Neuronal stem cell (in vitro differentiated cells): Measurements from ENCODE around the gene NIPA2.

Experiments used
- DNase-seq: peaks from one replicate; pipeline ENCODE4 v3.0.0-alpha.2; 2013; ENCODE audit warnings: low spot score
- H2AFZ ChIP-seq: one replicate; pipeline ENCODE4 v1.6.1; 2013; ENCODE audit warnings: mild to moderate bottlenecking, low read length, inconsistent platforms
- H2AK5ac ChIP-seq: 2 replicates; pipeline ENCODE4 v1.6.1; 2013; ENCODE audit warnings: low read depth, mild to moderate bottlenecking, inconsistent platforms, low read length, moderate library complexity, mixed read lengths
- H2BK120ac ChIP-seq: 2 replicates; pipeline ENCODE4 v1.6.1; 2013; ENCODE audit warnings: low read depth, mild to moderate bottlenecking, inconsistent platforms, low read length, moderate library complexity, mixed read lengths
- H2BK12ac ChIP-seq: one replicate; pipeline ENCODE4 v1.6.1; 2013; ENCODE audit warnings: low read length, inconsistent platforms
- H2BK15ac ChIP-seq: 2 replicates; pipeline ENCODE4 v1.6.1; 2013; ENCODE audit warnings: mild to moderate bottlenecking, low read length, inconsistent platforms, mixed read lengths
- H2BK5ac ChIP-seq: one replicate; pipeline ENCODE4 v1.6.1; 2013; ENCODE audit warnings: inconsistent platforms, mild to moderate bottlenecking, low read length, moderate library complexity
- H3K14ac ChIP-seq: one replicate; pipeline ENCODE4 v1.6.1; 2013; ENCODE audit warnings: low read length, inconsistent platforms
- H3K18ac ChIP-seq: 2 replicates; pipeline ENCODE4 v1.6.1; 2013; ENCODE audit warnings: low read length, inconsistent platforms
- H3K23ac ChIP-seq: 2 replicates; pipeline ENCODE4 v1.6.1; 2013; ENCODE audit warnings: low read depth, mild to moderate bottlenecking, mixed read lengths, low read length, inconsistent platforms; ENCODE audit not compliant: poor library complexity
- H3K27ac ChIP-seq: replicated peaks from 3 replicates; pipeline ENCODE4 v1.5.1; 2013; ENCODE audit warnings: low read length, inconsistent platforms
- H3K27me3 ChIP-seq, 3 experiments: 2 replicates each; pipeline ENCODE4 v1.6.1; 2013; ENCODE audit warnings: low read length in 3 of 3, mild to moderate bottlenecking in 2 of 3, inconsistent platforms in 1 of 3, low read depth in 1 of 3, mixed read lengths in 1 of 3, moderate library complexity in 1 of 3; ENCODE audit not compliant: control insufficient read depth in 3 of 3, insufficient read depth in 3 of 3
- H3K36me3 ChIP-seq, 2 donors: replicated peaks in 1 of 2; 2 replicates each; pipeline ENCODE4 v1.6.1; 2013; ENCODE audit warnings: low read length in 2 of 2; ENCODE audit not compliant: control insufficient read depth in 2 of 2, insufficient read depth in 2 of 2
- H3K4ac ChIP-seq: 2 replicates; pipeline ENCODE4 v1.6.1; 2013; ENCODE audit warnings: inconsistent platforms, mild to moderate bottlenecking, low read length, moderate library complexity
- H3K4me1 ChIP-seq, 2 donors: 1 replicate in 1 of 2; 2 replicates in 1 of 2; pipeline ENCODE4 v1.6.1; 2013; ENCODE audit warnings: low read length in 2 of 2, low read depth in 1 of 2; ENCODE audit not compliant: control insufficient read depth in 2 of 2, insufficient read depth in 1 of 2
- H3K4me2 ChIP-seq: one replicate; pipeline ENCODE4 v1.6.1; 2013; ENCODE audit warnings: mild to moderate bottlenecking, low read length, inconsistent platforms; ENCODE audit not compliant: insufficient read depth, poor library complexity, severe bottlenecking
- H3K4me3 ChIP-seq, 2 donors: 2 replicates each; pipeline ENCODE4 v1.5.1; 2013; ENCODE audit warnings: low read length in 2 of 2, mild to moderate bottlenecking in 2 of 2, inconsistent platforms in 1 of 2, moderate library complexity in 1 of 2
- H3K79me1 ChIP-seq: one replicate; pipeline ENCODE4 v1.6.1; 2013; ENCODE audit warnings: low read depth, mild to moderate bottlenecking, inconsistent platforms, low read length, moderate library complexity
- H3K9ac ChIP-seq: one replicate; pipeline ENCODE4 v1.6.1; 2013; ENCODE audit warnings: mild to moderate bottlenecking, low read depth, low read length, inconsistent platforms; ENCODE audit not compliant: poor library complexity
- H3K9me3 ChIP-seq, 2 donors: replicated peaks in 1 of 2; 2 replicates each; pipeline versions ENCODE3 to v1.6.1; 2013; ENCODE audit warnings: low read length in 2 of 2, mild to moderate bottlenecking in 2 of 2, inconsistent platforms in 1 of 2, low read depth in 1 of 2, mixed read lengths in 1 of 2, moderate library complexity in 1 of 2; ENCODE audit not compliant: control insufficient read depth in 2 of 2, insufficient read depth in 1 of 2
- H4K8ac ChIP-seq: one replicate; pipeline ENCODE4 v1.6.1; 2013; ENCODE audit warnings: low read depth, mild to moderate bottlenecking, inconsistent platforms, low read length, moderate library complexity
- H4K91ac ChIP-seq: one replicate; pipeline ENCODE4 v1.6.1; 2013; ENCODE audit warnings: low read length, low read depth, mild to moderate bottlenecking, inconsistent platforms; ENCODE audit not compliant: poor library complexity
- WGBS, 2 donors: extraction: QIAGEN DNeasy Blood & Tissue Kit; methylation state at CpG; one replicate each; pipeline ENCODE4 v1.1.7; 2013; ENCODE audit warnings: missing lambda C conversion rate in 2 of 2, mixed read lengths in 1 of 2; ENCODE audit not compliant: insufficient read length in 2 of 2, insufficient replicate concordance in 1 of 2; ENCODE audit errors: extremely low coverage in 2 of 2; 5-methylcytosine and 5-hydroxymethylcytosine counted together

Gene NIPA2

GRCh38 chr15:22887157-22887951, 48.9 kb downstream of the NIPA2 start:
- Histone ChIP-seq H3K27me3 (no peaks in the 10 kb centered on the region), H3K36me3 (peaks cover 17 to 57% of the 10 kb centered on the region in 2 donors), H3K14ac (no peak overlapping the region), H3K18ac (no peak overlapping the region), H3K79me1 (no peaks in the 10 kb centered on the region), H3K23ac (no peak overlapping the region), H3K27ac (no peak overlapping the region), H2BK5ac (no peak overlapping the region), H3K9ac (no peak overlapping the region), H2BK15ac (no peak overlapping the region), H2BK12ac (no peak overlapping the region), H3K9me3 (no peaks in the 10 kb centered on the region), H2AFZ (no peak overlapping the region), H4K91ac (no peak overlapping the region), H4K8ac (no peak overlapping the region), H2BK120ac (no peak overlapping the region), H3K4me3 (no peak overlapping the region), H3K4me1 (no peaks in the 10 kb centered on the region), H3K4me2 (no peak overlapping the region), H3K4ac (no peak overlapping the region), H2AK5ac (no peak overlapping the region)
- no peak for DNase-seq
- no CpG with 5 or more reads among the region's 14 CpGs for WGBS, 2 donors

GRCh38 chr15:22888120-22888859, 49.8 kb downstream of the NIPA2 start:
- Histone ChIP-seq H4K91ac (no peak overlapping the region), H3K36me3 (peaks cover 18 to 58% of the 10 kb centered on the region in 2 donors), H2BK12ac (no peak overlapping the region), H4K8ac (no peak overlapping the region), H3K14ac (no peak overlapping the region), H2BK5ac (no peak overlapping the region), H3K9me3 (no peaks in the 10 kb centered on the region), H3K23ac (no peak overlapping the region), H2AFZ (no peak overlapping the region), H2BK15ac (no peak overlapping the region), H3K4me3 (no peak overlapping the region), H3K27ac (no peak overlapping the region), H3K79me1 (no peaks in the 10 kb centered on the region), H2AK5ac (no peak overlapping the region), H3K18ac (no peak overlapping the region), H3K27me3 (no peaks in the 10 kb centered on the region), H2BK120ac (no peak overlapping the region), H3K4ac (no peak overlapping the region), H3K9ac (no peak overlapping the region), H3K4me2 (no peak overlapping the region), H3K4me1 (no peaks in the 10 kb centered on the region)
- no CpG with 5 or more reads among the region's 9 CpGs for WGBS, 2 donors
- DNase-seq = no peak

GRCh38 chr15:22889146-22889818, 50.8 kb downstream of the NIPA2 start:
- Histone ChIP-seq H3K36me3 (peaks cover 24 to 63% of the 10 kb centered on the region in 2 donors), H3K27me3 (no peaks in the 10 kb centered on the region), H3K4me3 (no peak overlapping the region), H4K8ac (no peak overlapping the region), H3K9me3 (peaks cover 0 to 3% of the 10 kb centered on the region in 2 donors), H3K9ac (peak overlapping the region; percentile 30), H3K4ac (no peak overlapping the region), H2AK5ac (no peak overlapping the region), H3K18ac (no peak overlapping the region), H3K27ac (no peak overlapping the region), H3K23ac (no peak overlapping the region), H2BK15ac (no peak overlapping the region), H2BK120ac (no peak overlapping the region), H4K91ac (no peak overlapping the region), H3K4me1 (no peaks in the 10 kb centered on the region), H2AFZ (no peak overlapping the region), H3K4me2 (no peak overlapping the region), H3K79me1 (no peaks in the 10 kb centered on the region), H2BK12ac (no peak overlapping the region), H3K14ac (no peak overlapping the region), H2BK5ac (no peak overlapping the region)
- no CpG with 5 or more reads among the region's 14 CpGs for WGBS, 2 donors
- DNase-seq = no peak

- WGBS, 2 donors = no CpG with 5 or more reads among the region's 11 CpGs
- DNase-seq = no peak
- Histone ChIP-seq H2AFZ (no peak overlapping the region), H2BK15ac (no peak overlapping the region), H3K79me1 (no peaks in the 10 kb centered on the region), H3K27me3 (no peaks in the 10 kb centered on the region), H3K36me3 (peaks cover 24 to 59% of the 10 kb centered on the region in 2 donors), H3K4ac (no peak overlapping the region), H3K23ac (no peak overlapping the region), H2BK12ac (no peak overlapping the region), H3K18ac (no peak overlapping the region), H2AK5ac (no peak overlapping the region), H4K8ac (no peak overlapping the region), H3K4me3 (no peak overlapping the region), H3K9ac (no peak overlapping the region), H3K4me2 (no peak overlapping the region), H3K14ac (no peak overlapping the region), H4K91ac (no peak overlapping the region), H3K4me1 (no peaks in the 10 kb centered on the region), H3K9me3 (peaks cover 0 to 3% of the 10 kb centered on the region in 2 donors), H2BK120ac (no peak overlapping the region), H3K27ac (no peak overlapping the region), H2BK5ac (no peak overlapping the region)
These were observed 51.8 kb downstream of the NIPA2 start for GRCh38 chr15:22890296-22890695.
